GM10266 (cell line): Measurements from ENCODE around the gene GSE1.

ENCODE experiments used
- DNase-seq: peaks from one replicate; pipeline ENCODE4 v3.0.0; 2012; ENCODE audit errors: extremely low spot score
- CTCF ChIP-seq: IDR thresholded peaks from 2 replicates; pipeline ENCODE4 v1.5.1; 2012; ENCODE audit warnings: mild to moderate bottlenecking, low read depth; ENCODE audit not compliant: control insufficient read depth, insufficient read depth; ENCODE audit errors: missing control alignments

GSE1 gene

GRCh38 chr16:85570735-85571562 lies 42.2 kb upstream of the GSE1 start:
- DNase-seq, result peak; percentile 86
- no peak for TF ChIP-seq CTCF

GRCh38 chr16:85571563-85571812 lies 41.6 kb upstream of the GSE1 start:
- no peak for TF ChIP-seq CTCF
- DNase-seq, result no peak

GRCh38 chr16:85571813-85572619 lies 41.1 kb upstream of the GSE1 start:
- no peak for TF ChIP-seq CTCF
- DNase-seq, result peak; percentile 77

GRCh38 chr16:85573045-85573695 lies 40.0 kb upstream of the GSE1 start:
- no peak for DNase-seq
- TF ChIP-seq CTCF, result no peak

DNA sequence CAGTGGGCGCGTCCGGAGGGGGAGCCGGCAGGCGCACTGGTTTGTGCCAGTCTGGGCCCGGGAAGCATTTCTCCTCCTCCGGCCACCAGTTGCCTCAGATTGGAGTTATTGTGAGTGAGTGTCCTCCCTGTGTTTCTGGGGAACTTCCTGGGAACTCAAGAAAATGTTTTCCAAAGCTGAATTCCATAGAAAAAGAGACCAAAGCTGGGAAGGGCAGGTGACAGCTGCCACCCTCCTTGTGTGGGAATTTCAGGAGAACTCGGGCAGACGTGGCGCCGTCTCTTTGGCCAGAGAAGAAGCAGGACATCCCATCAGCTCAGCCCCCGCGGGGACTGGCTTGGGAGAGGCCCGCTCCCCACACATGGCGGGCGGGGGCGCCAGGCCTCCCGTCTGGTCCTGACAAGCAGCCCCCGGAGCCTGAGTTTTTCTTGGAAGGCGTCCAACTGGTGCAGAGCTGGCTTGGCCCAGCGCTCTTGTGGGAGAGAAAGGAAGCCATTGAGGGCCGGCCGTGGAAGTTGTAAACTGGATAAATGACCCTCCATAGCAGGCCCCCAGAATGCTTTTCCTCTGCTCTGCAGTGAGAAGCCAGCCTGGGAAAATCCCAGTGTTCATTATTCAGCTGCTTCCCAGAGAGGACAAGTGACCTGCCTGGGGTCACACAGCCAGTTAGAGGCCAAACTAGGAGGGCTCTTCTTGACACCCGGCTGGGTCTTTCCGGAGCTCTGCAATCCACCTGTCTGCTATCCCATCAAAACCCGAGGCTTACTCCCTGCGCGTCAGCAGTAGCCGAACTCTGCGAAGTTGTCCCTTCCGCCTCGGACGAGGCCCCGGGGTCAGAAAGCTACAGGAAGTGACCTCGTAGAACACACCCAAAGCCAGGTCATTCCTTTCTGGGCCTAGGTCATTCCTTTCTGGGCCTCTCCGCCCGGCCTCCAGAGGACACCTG lies 39.2 kb upstream of the GSE1 start:
- no peak for TF ChIP-seq CTCF
- DNase-seq, result no peak

GRCh38 chr16:85574672-85575475 lies 38.2 kb upstream of the GSE1 start:
- no peak for TF ChIP-seq CTCF
- no peak for DNase-seq
